HG02798 (cell line): ENCODE results near the gene SLC7A11.

Source experiments
- ATAC-seq: cut with Tn5 transposase; IDR thresholded peaks from one replicate; pipeline ENCODE4 v1.9.1; 2021; ENCODE audit warnings: mild to moderate bottlenecking; ENCODE audit not compliant: unreplicated experiment, poor library complexity

Gene SLC7A11

DNA sequence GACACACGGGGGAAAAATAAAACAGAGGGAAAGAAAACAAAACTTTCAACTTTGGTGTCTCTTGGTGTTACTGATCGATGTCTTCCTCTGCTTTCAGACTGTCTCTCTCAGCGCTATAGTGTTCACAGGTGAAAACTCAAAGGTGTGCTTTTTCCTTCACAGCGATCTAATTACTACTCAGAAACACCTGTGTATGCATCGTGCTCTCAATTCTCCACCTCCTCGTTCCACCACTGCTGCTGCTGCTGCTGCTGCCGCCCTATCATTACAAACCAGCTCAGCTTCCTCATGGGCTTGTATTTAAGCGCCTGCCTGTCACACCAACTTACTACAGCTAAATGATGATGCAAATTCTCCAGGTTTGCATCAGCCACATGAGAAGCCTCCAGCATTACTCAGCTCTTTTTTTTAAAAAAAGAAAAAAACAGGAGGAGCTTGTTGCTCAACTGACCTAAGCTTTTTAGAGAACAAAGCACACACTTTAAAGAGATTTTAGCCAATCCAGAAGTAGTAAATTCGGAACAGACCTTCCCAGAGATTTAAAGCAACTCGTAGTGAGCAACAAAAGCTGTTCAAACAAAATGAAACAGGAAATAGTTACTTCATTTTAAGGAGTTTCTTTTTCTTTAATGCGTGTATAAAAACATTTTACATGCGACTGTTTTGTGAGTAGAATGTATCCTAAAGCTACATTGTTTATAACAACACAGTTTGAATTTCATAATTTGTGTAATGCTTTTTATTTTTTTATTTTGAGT, at the start of gene SLC7A11:
Gene SLC7A11 (minus strand): TSS at position 274 of the 758 bp plus-strand sequence. CDS start 280 bp downstream, outside the sequence.
- peak; percentile 99 for ATAC-seq

DNA sequence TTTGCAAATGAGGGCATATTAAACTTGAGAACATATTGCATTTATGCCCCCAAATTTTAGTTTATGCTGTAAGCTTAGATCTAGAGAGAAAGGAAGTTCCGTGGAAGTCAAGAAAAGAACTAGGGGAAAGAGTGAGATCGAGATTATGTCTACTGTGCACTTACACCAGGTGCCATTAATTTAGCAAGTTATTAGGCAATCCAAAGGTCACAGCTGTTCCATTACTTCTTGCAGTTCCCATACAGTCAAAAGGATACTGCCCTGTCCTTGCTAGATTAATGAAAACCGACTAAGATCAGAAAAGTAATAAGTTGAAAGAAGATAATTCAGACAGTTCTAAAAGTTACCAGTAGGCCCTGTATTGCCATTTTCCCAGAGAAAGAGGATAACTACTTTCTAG, 49.3 kb upstream of the SLC7A11 start:
- no peak for ATAC-seq

DNA sequence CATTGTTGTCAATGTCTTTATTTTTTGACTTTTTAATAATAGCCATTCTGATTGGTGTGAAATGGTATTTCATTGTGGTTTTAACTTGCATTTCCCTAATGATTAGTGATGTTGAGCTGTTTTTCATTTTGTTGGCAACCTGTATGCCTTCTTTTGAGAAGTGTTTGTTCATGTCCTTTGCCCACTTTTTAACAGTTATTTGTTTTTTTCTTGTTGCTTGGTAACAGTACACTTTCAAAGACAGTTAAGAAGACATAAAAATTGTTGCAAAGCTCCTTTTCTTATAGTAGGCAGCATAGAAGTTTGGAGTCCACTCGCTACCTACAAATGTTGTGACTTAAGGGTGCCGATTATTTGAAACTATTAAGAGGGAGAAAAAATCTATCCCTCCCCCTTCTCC, 48.7 kb upstream of the SLC7A11 start:
- no peak for ATAC-seq

DNA sequence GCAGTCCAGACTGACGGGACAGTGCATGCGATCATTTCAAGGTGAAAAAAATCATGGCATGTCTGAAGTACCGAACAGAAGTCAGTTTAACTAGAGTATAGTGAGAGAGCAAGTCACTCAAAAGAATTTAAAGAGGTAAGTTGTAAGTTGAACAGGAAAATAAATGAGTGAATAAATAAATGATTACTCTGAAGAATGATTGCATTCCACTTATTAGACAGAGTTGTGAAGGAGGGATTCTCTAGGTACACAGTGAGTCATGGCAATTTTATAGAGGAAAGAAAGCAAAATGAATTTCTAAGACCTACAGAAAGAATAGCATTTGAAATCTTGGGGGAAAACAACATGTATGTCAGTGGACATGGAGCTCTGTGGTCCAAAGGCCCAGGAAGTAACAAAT, 37.1 kb upstream of the SLC7A11 start:
- no peak for ATAC-seq

DNA sequence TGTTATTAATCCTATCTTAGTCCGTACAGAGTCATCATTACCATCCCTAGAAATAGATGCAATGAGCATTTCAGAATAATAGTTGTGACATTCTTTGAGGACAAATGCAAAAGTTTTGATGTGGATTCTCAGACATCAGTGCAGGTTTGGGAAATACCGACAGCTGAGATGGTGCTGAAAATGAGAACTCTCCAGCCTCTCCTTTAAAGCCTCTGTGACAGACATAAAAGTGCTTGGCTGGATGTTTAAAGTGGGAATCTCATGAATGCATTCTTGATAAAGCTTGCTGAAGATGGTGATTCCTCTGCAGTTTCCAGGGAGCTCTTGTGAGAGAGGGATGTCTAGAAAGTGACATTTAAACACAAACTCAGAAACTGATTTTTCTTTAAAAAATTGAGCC, 35.0 kb upstream of the SLC7A11 start:
- ATAC-seq: no peak

DNA sequence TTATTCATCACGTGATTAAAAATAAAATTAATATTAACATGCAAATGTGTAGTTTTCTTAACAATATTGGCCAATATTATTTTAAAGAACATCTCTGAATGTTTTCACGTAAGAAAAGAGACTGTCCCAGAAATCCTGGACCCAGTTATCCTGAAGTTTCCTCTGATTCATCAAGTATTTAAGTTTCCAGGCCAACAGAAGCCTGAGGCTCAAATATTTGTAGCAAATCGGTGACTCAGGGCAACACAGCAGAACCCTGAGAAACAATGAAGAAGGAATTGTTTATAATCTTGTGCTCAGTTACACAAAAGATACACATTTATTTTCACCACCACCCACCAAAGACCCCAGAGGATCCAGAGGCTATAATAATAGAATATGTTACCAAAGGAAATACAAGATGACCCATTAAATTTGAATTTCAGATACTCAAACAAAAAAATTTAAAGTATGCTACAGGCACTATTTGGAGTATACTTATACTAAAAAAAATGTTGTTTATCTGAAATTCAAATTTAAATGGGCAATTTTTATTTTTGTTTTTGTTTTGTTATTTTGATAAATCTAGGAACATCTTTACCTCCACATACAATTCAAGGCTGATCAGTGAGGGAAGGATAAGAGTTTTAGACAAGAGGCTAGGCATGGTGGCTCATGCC, 33.9 kb upstream of the SLC7A11 start:
- no peak for ATAC-seq

DNA sequence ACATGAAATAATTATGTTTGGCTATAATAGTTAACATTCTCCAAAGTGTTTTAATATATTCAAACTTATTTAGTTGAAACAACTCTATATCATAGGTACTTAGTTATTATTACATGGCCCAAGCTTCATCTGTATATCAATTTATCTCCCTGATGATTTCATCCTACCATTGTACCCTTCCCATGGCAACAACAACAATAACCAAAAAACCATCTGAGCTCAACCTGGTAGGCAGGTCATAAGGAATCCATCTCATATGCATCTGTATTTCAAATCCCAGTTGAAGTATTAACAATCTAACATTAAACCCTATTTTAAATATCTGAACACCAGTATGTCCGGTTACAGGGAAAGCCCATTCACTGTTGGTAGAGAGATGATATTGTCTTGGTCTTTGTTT, 33.1 kb upstream of the SLC7A11 start:
- no peak for ATAC-seq

DNA sequence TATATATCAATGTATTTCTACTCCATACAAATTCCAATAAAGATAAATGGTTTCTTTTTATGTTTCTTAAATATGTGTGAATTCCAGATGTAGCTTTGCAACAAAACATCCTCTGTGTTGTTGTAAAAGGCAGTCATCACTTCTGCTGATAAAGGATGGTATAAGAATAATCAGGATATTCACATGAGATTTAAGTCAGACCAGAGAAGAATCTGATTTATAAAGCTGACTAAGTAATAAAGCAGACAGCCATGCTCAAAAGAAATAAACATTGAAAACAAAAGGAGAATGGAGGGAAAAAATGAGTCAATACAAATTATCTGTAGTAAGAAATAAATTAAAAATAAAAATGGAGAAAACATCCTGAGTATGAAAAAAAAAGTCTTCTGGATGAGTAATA, 27.0 kb upstream of the SLC7A11 start:
- ATAC-seq: no peak

DNA sequence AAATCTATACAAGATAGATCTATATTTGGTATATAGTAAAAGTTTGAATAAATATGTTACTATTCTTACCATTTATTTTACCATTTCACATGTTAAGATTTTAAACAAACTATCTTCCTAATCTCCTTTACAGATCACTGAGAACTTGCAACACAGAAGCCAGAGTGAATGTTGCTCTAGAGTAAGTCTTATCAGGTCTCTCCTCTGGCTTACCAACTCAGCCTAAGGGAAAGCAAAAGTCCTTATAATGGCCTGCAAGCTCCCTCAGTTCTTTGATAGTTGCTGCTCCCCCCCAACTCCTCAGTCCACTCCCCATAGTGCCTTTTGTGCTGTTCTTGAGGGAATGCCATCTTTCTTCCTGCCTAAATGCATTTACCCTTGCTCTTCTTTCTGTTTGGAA, 25.7 kb upstream of the SLC7A11 start:
- ATAC-seq: no peak

DNA sequence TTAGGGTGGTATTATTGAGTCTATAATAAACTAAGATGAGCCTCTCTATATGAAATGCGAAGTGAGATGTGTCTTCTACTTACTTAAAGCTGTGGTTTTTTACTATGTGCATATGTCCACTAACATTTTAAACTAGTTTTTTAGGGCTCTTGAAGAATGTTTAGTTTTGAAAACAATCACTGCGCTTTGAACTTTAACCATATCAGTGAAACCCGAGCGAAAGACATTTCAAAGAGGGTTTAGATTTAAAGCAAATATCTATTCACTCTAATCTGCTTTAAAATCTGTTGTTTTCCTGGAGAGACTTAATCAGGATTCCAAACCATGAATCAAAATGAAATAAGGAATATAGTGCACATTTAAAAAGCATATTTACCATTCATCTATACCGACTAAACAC, 24.8 kb upstream of the SLC7A11 start:
- ATAC-seq: no peak

DNA sequence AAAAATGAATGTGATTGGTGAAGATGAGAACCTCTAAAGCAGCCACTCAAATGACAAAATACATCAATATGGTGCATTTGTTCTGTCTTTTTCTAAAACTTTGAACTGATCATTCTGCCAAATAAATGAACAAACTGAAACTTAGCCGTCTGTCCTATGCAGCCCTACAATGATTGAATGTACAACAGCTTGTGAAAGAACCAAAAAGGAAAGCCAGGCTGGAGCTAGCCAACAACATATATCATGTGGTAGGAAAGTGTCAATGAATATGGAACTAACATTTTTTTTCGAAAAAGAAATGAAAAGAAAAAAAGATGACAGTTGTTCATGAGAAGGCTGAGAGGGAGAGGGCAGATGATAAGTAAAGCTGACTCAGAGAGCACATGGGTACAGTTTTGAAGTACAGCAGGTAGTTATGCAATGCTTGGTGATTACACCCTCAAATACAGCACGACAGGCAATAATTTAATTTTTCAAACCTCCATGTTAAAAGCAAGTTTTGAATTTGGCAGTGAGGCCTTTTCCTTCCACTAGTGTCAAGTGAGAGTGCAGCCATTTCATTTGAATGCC, 21.2 kb upstream of the SLC7A11 start:
- ATAC-seq: no peak

DNA sequence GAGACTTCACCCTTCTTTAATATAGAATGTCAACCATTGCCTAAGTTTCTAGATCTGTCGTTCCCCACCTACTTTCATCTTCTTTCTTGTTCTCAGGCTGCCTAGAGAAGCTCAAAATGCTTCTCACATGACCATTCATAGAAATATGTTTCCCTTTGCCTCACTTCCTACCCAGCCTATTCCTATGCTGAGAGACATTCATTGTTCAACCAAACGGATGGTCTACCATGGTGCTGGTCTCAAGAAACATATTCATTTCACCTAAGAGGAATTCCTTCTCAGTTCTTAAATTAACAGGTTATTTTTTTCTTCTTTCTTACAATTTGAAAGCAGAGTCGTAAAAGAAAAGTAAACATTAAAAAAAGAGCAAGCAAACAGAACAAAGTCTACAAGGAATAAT, 20.3 kb upstream of the SLC7A11 start:
- no peak for ATAC-seq

DNA sequence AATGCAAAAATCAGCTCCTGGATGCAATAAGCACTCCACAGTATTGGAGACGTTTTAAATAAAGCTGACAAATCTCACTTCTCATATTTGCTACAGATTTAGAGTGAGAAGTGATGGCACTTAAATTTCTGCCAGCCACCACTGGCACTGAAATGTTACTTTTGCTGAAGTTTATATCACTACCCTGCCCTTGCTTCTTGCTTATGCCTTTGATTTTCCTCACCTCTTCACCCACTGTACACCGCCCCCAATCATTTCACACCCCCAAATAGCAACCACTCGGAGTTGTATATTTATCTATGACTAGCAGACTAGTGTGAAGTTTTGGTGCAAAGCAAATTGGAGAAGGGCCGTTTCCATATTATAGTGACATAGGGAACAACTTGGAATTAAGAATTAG, 19.9 kb upstream of the SLC7A11 start:
- no peak for ATAC-seq

DNA sequence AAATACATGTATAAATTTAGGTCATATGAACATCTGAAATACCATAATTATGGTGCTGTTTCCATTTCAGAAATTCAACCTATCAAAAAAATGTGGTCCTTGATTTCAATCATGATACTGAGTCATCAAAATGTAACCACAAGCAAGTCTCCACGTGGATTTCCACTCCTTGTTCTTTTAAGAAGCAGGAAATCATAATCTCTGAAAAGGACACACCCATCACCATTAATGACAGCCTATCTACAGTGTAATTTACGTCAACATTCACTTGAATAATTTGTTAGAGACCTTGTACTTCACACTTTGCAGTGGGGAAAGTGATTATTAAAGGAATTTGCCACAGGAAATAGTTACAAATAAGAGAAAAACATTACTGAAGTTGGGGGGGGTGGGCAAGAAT, 17.7 kb upstream of the SLC7A11 start:
- no peak for ATAC-seq

DNA sequence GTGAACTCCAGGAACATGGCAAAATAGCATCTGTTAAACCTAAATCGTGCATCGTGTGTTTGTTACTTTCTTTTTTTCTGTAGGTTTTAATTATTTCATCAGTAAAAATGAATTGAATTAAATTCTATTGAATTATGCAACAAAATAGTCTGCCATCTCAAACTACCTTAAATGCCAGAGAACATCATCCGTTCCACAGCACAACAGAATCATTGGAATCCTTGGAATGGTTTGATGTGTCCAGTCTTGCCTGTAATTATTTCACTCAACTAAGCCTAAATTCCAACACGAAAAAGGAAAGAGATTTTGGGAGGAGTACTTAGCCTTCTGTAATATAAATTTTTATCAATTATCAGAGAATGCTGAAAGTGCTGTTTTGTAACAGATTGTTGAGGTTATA, 17.1 kb upstream of the SLC7A11 start:
- no peak for ATAC-seq

DNA sequence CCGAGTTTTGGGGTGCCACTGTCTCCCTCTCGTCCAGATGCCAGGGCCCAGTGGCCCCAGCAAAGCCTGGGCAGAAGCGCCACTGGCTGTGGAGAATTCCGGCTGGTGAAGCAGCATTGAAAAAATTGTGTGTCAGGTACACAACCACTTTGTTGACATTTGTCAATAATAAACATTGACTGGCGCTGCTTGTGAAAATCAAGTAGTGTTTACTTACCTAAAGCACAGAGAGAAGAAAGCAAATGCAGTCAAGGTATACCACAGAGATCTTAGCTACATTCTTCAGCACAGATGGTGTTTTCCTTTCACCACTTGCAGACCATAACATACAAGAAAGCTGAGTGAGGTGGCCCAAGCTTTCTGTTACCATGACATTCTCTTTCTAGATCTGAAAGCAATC, 14.5 kb upstream of the SLC7A11 start:
- ATAC-seq: no peak

DNA sequence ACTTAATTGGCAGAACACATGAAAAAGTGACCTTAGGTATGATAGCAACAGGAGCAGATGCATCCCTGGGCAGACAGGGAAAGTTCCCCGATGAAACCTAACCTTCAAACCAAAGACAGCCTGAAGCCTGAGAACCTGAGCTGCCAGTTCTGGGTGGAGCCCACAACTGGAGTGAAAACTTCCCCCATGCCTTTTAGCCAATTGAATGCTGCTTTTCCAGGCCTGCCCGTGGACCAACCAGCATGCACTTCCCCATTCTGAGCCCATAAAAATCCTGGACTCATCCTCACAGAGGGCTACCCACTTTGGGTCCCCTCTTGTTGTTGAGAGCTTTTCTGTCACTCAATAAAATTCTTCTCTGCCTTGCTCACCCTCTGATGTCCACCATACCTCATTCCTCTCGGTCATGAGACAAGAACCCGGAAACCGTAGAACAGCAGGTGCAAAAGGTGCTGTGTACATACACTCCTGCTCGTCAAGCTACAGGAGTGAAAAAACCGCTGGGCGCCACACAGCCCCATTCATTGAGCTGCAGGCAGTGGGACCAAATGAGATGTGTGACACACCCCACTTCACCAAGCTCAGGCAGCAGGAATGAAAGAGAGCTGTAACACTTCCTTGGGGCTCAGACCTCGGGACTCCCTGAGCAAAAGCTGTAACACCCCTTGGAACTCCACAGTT, 13.9 kb upstream of the SLC7A11 start:
- no peak for ATAC-seq

DNA sequence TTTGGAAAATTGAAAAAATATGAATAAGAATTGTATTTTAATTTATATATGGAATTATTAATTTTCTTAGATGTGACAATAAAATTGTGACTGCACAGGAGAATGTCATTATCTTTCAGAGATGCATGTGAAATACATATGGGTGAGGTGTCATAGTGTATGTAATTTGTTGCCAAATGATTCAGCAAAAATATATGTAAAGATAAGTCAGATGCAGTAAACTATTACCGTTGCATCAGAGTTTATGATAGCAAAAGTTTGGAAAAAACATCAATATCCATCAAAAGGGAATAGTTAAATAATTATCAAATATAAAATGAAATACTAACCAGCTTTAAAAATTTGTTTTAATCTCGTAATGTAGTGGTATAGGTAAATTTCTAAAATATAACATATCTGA, 10.4 kb upstream of the SLC7A11 start:
- no peak for ATAC-seq

DNA sequence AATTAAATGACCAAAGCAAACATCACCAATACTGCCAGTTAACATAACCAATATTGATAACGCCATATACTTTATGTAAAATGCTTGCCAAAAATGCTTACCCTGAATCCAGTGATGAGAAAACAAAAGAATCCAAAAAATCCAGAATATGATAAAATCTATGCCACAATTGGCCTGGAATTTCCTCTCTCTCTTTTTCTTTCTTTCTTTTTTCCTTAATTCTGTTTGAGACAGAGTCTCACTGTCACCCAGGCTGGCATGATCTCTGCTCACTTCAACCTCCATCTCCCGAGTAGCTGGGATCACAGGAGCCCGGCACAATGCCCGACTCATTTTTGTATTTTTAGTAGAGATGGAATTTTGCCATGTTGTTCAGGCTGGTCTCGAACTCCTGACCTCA, 9.8 kb upstream of the SLC7A11 start:
- ATAC-seq: no peak

DNA sequence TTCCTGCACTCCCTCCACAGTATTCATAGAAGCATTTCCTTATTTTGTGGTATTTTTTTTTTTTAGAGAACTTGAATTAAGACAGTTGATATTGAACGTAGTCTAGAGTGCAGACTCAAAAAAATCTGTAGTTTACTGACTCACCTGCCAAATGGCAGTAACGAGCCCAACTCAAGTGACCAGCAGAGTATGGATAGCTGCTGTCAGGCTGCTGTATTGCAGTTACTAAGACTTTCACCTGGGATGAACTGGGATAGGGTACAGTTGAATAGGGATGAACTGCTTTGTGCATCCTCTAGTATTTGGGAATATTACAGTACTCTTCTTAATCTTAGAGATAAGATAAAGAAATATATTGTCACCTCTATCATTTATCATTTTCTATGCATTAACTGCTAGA, 7.0 kb upstream of the SLC7A11 start:
- no peak for ATAC-seq

DNA sequence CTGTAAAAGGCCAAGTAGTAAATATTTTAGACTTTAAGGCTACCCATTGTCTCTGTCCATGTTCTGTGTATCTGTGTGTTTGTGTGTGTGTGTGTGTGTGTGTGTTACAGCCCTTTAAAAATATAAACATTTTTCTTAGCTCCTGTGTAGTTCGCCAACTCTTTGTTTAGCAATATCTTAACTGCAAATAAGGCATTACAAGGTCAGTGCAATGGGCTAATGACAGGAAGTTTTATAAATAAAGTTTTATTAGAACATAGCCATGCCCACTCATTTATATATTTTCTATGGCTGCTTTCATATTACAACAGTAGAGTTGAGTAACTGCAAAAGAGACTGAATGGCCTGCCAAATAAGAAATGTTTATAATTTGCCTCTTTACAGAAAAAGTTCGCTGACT, 5.9 kb upstream of the SLC7A11 start:
- ATAC-seq: no peak
